ENCODE data around the gene STXBP5.

- TF ChIP-seq EZH2phosphoT487 (IDR thresholded peaks at IDR 0.05; ENCODE audit: insufficient read depth, low read depth): no peak
- no peak for TF ChIP-seq EZH2 (IDR thresholded peaks at IDR 0.05; ENCODE audit: insufficient read depth, poor library complexity, severe bottlenecking)
Measured at GRCh38 chr6:147161974-147162495, 42.2 kb upstream of the STXBP5 start.

Measured in GM23248 (cell line).